ENCODE results near the gene SLBP.
A peak's percentile ranks its signal among the peaks of the same experiment; 100 is the strongest.

Gene SLBP

GRCh38 chr4:1751155-1751918 is 39.2 kb upstream of the SLBP start:
- TF ChIP-seq, protein P1, sequence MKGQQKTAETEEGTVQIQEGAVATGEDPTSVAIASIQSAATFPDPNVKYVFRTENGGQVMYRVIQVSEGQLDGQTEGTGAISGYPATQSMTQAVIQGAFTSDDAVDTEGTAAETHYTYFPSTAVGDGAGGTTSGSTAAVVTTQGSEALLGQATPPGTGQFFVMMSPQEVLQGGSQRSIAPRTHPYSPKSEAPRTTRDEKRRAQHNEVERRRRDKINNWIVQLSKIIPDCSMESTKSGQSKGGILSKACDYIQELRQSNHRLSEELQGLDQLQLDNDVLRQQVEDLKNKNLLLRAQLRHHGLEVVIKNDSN (IDR thresholded peaks at IDR 0.05) = no peak
- no peak for TF ChIP-seq YY1 (IDR thresholded peaks at IDR 0.05; ENCODE audit: low read depth)
- no peak for TF ChIP-seq CEBPB (IDR thresholded peaks at IDR 0.05)
- TF ChIP-seq, protein P2, sequence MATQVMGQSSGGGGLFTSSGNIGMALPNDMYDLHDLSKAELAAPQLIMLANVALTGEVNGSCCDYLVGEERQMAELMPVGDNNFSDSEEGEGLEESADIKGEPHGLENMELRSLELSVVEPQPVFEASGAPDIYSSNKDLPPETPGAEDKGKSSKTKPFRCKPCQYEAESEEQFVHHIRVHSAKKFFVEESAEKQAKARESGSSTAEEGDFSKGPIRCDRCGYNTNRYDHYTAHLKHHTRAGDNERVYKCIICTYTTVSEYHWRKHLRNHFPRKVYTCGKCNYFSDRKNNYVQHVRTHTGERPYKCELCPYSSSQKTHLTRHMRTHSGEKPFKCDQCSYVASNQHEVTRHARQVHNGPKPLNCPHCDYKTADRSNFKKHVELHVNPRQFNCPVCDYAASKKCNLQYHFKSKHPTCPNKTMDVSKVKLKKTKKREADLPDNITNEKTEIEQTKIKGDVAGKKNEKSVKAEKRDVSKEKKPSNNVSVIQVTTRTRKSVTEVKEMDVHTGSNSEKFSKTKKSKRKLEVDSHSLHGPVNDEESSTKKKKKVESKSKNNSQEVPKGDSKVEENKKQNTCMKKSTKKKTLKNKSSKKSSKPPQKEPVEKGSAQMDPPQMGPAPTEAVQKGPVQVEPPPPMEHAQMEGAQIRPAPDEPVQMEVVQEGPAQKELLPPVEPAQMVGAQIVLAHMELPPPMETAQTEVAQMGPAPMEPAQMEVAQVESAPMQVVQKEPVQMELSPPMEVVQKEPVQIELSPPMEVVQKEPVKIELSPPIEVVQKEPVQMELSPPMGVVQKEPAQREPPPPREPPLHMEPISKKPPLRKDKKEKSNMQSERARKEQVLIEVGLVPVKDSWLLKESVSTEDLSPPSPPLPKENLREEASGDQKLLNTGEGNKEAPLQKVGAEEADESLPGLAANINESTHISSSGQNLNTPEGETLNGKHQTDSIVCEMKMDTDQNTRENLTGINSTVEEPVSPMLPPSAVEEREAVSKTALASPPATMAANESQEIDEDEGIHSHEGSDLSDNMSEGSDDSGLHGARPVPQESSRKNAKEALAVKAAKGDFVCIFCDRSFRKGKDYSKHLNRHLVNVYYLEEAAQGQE (IDR thresholded peaks at IDR 0.05; ENCODE audit: low read depth) = no peak
- no peak for TF ChIP-seq NFIC (IDR thresholded peaks at IDR 0.05)
- TF ChIP-seq EGR1 (IDR thresholded peaks at IDR 0.05) = no peak
- no peak for TF ChIP-seq FOXM1 (IDR thresholded peaks at IDR 0.05; ENCODE audit: borderline replicate concordance, low read depth)
- no peak for TF ChIP-seq EP300 (IDR thresholded peaks at IDR 0.05; ENCODE audit: borderline replicate concordance)
- TF ChIP-seq TAF1 (IDR thresholded peaks at IDR 0.05; ENCODE audit: low read depth) = no peak
- no peak for TF ChIP-seq CREB1 (IDR thresholded peaks at IDR 0.05; ENCODE audit: low read depth)
- TF ChIP-seq, protein P3, sequence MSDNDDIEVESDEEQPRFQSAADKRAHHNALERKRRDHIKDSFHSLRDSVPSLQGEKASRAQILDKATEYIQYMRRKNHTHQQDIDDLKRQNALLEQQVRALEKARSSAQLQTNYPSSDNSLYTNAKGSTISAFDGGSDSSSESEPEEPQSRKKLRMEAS (IDR thresholded peaks at IDR 0.05) = no peak

- TF ChIP-seq FOXM1 (IDR thresholded peaks at IDR 0.05; ENCODE audit: borderline replicate concordance, low read depth) = no peak
Measured at GRCh38 chr4:1750381-1751154, 38.4 kb upstream of the SLBP start.

- TF ChIP-seq RAD21 (IDR thresholded peaks at IDR 0.05; ENCODE audit: low read depth) (no peak), FOXM1 (IDR thresholded peaks at IDR 0.05; ENCODE audit: borderline replicate concordance, low read depth) (no peak), TCF12 (IDR thresholded peaks at IDR 0.05; ENCODE audit: low read depth) (no peak), CEBPB (IDR thresholded peaks at IDR 0.05) (no peak)
- TF ChIP-seq, protein P3 (IDR thresholded peaks at IDR 0.05) = no peak
- TF ChIP-seq, protein P1 (IDR thresholded peaks at IDR 0.05) = no peak
Measured at GRCh38 chr4:1749826-1750225, 37.7 kb upstream of the SLBP start.

DNA sequence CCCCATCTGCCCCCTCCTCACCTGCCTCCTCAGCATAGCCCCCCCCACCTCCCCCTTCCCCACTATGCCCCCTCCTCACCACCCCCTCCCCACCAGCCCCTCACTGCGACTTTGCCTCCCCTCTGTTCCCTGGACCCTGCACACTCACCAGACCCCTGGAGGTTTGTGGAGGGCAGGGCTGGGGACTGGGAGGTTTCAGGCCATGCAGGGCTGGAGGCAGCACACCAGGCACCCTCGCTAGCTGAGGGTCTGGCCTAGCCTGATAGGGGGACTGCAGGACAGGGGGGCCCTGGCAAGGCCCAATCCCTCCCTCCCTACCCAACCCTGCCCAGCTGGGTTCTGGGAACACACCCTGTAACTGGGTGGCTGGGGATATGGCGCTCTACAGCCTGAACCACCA is 37.3 kb upstream of the SLBP start:
- TF ChIP-seq TCF12 (IDR thresholded peaks at IDR 0.05; ENCODE audit: low read depth) (no peak), ZBTB7A (IDR thresholded peaks at IDR 0.05; ENCODE audit: low read depth) (no peak), NFIC (IDR thresholded peaks at IDR 0.05) (no peak), FOXM1 (IDR thresholded peaks at IDR 0.05; ENCODE audit: borderline replicate concordance, low read depth) (no peak), EGR1 (IDR thresholded peaks at IDR 0.05) (no peak), TAF1 (IDR thresholded peaks at IDR 0.05; ENCODE audit: low read depth) (no peak), RAD21 (IDR thresholded peaks at IDR 0.05; ENCODE audit: low read depth) (no peak), EP300 (IDR thresholded peaks at IDR 0.05; ENCODE audit: borderline replicate concordance) (no peak), CREB1 (IDR thresholded peaks at IDR 0.05; ENCODE audit: low read depth) (no peak), CEBPB (IDR thresholded peaks at IDR 0.05) (no peak), YY1 (IDR thresholded peaks at IDR 0.05; ENCODE audit: low read depth) (no peak)
- TF ChIP-seq, protein P3 (IDR thresholded peaks at IDR 0.05) = no peak
- TF ChIP-seq, protein P1 (IDR thresholded peaks at IDR 0.05) = no peak
- TF ChIP-seq, protein P2 (IDR thresholded peaks at IDR 0.05; ENCODE audit: low read depth) = no peak

- peak; percentile 93 for TF ChIP-seq RAD21 (IDR thresholded peaks at IDR 0.05; ENCODE audit: low read depth)
- peak; percentile 92; the same call in 1 of the 2 replicates for TF ChIP-seq ZBTB7A (IDR thresholded peaks at IDR 0.05; ENCODE audit: low read depth)
- TF ChIP-seq, protein P1 (IDR thresholded peaks at IDR 0.05) = peak; percentile 69
- no peak for TF ChIP-seq TEAD4 (IDR thresholded peaks at IDR 0.05)
- peak; percentile 23; the same call in 1 of the 2 replicates for TF ChIP-seq TCF12 (IDR thresholded peaks at IDR 0.05; ENCODE audit: low read depth)
- TF ChIP-seq FOXM1 (IDR thresholded peaks at IDR 0.05; ENCODE audit: borderline replicate concordance, low read depth) = no peak
Measured at GRCh38 chr4:1748465-1748995, 36.4 kb upstream of the SLBP start.

Data from Ishikawa (cell line).